Uterus (tissue), 2 donors: ENCODE measurements around the gene CMBL.

Source experiments
- POLR2A ChIP-seq, 2 donors: fragments of 450-650 bp; IDR thresholded peaks; one replicate each; pipeline ENCODE4 v1.6.1; 2016; ENCODE audit warnings: antibody characterized with exemption in 2 of 2, mild to moderate bottlenecking in 1 of 2, moderate library complexity in 1 of 2
- TF ChIP-seq, protein P1 (sequence below), 4 experiments: fragments of 200-600 bp in 2 of 4; fragments of 450-650 bp in 2 of 4; sonication (generic) in 2 of 4; IDR thresholded peaks; one replicate each; pipeline ENCODE4 v1.5.1; 2016 to 2019; ENCODE audit warnings: antibody characterized with exemption in 4 of 4, mild to moderate bottlenecking in 2 of 4, moderate library complexity in 1 of 4

- TF ChIP-seq, protein P1, sequence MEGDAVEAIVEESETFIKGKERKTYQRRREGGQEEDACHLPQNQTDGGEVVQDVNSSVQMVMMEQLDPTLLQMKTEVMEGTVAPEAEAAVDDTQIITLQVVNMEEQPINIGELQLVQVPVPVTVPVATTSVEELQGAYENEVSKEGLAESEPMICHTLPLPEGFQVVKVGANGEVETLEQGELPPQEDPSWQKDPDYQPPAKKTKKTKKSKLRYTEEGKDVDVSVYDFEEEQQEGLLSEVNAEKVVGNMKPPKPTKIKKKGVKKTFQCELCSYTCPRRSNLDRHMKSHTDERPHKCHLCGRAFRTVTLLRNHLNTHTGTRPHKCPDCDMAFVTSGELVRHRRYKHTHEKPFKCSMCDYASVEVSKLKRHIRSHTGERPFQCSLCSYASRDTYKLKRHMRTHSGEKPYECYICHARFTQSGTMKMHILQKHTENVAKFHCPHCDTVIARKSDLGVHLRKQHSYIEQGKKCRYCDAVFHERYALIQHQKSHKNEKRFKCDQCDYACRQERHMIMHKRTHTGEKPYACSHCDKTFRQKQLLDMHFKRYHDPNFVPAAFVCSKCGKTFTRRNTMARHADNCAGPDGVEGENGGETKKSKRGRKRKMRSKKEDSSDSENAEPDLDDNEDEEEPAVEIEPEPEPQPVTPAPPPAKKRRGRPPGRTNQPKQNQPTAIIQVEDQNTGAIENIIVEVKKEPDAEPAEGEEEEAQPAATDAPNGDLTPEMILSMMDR (IDR thresholded peaks at IDR 0.05) = no peak
- TF ChIP-seq POLR2A (IDR thresholded peaks at IDR 0.05) = no peak
These were observed 40.9 kb downstream of the CMBL start for GRCh38 chr5:10266839-10267238.
